SU-DHL-6 (cell line): ENCODE results near the gene SPATA31E1.

Source experiments
- H2AFZ ChIP-seq: fragments of 200-600 bp; sonication (generic); 2 replicates; pipeline ENCODE4 v1.6.1; 2014; ENCODE audit warnings: low read depth, mild to moderate bottlenecking, moderate library complexity, mixed read lengths, antibody characterized with exemption, low read length; ENCODE audit not compliant: severe bottlenecking
- H3F3A ChIP-seq: fragments of 200-600 bp; shearing (Covaris generic); 2 replicates; pipeline ENCODE4 v1.6.0; 2016; ENCODE audit warnings: antibody characterized with exemption, mild to moderate bottlenecking; ENCODE audit not compliant: insufficient read depth
- H3K27ac ChIP-seq: fragments of 200-600 bp; sonication (generic); 2 replicates; pipeline ENCODE4 v1.5.1; 2016; ENCODE audit warnings: low read depth, mild to moderate bottlenecking, low read length, moderate library complexity, mixed read lengths
- H3K27me3 ChIP-seq: fragments of 200-600 bp; sonication (generic), shearing (Covaris generic); 2 replicates; pipeline ENCODE4 v1.6.0; 2014; ENCODE audit warnings: mild to moderate bottlenecking, low read length
- H3K36me3 ChIP-seq: fragments of 200-600 bp; sonication (generic); 2 replicates; pipeline ENCODE4 v1.6.1; 2014; ENCODE audit warnings: mild to moderate bottlenecking, low read length, mixed read lengths
- H3K4me2 ChIP-seq: fragments of 300-600, 200-600 bp; shearing (Covaris generic), sonication (generic); 2 replicates; pipeline ENCODE4 v1.6.0; 2014; ENCODE audit warnings: low read length, low read depth, mild to moderate bottlenecking; ENCODE audit not compliant: poor library complexity, severe bottlenecking
- H3K4me3 ChIP-seq: fragments of 200-600 bp; sonication (generic); 2 replicates; pipeline ENCODE4 v1.5.1; 2014; ENCODE audit warnings: antibody characterized with exemption, low read length, mild to moderate bottlenecking, mixed read lengths; ENCODE audit not compliant: insufficient read depth, poor library complexity, severe bottlenecking
- H3K79me2 ChIP-seq: fragments of 200-600 bp; sonication (generic); 2 replicates; pipeline ENCODE4 v1.6.1; 2014; ENCODE audit warnings: mild to moderate bottlenecking, low read length, moderate library complexity; ENCODE audit not compliant: insufficient read depth
- H3K9ac ChIP-seq: fragments of 200-600 bp; sonication (generic); 2 replicates; pipeline ENCODE4 v1.7.0; 2014; ENCODE audit warnings: mild to moderate bottlenecking, low read length
- H3K9me2 ChIP-seq: fragments of 200-600 bp; sonication (generic); replicated peaks from 2 replicates; pipeline ENCODE4 v1.6.1; 2014; ENCODE audit warnings: low read length; ENCODE audit not compliant: insufficient read depth
- H3K9me3 ChIP-seq: fragments of 200-600 bp; sonication (generic); 2 replicates; pipeline ENCODE4 v1.6.1; 2014; ENCODE audit warnings: low read length, mixed read lengths; ENCODE audit not compliant: insufficient read depth
- H4K20me1 ChIP-seq: fragments of 200-600 bp; sonication (generic); 2 replicates; pipeline ENCODE4 v1.6.1; 2014; ENCODE audit warnings: low read depth, mild to moderate bottlenecking, antibody characterized with exemption, low read length, moderate library complexity, mixed read lengths
- CTCF ChIP-seq: fragments of 200-600 bp; sonication (generic); IDR thresholded peaks from one replicate; pipeline ENCODE4 v1.5.1; 2017; ENCODE audit warnings: antibody characterized with exemption, mild to moderate bottlenecking, low read length, moderate library complexity; ENCODE audit not compliant: insufficient read depth, poor library complexity, severe bottlenecking
- EZH2phosphoT487 ChIP-seq: fragments of 200-600 bp; sonication (generic), shearing (Covaris generic); conservative IDR thresholded peaks from 2 replicates; pipeline ENCODE4 v1.6.1; 2018; ENCODE audit warnings: mild to moderate bottlenecking, antibody characterized with exemption, low read length, moderate library complexity, mixed read lengths

SPATA31E1 gene

GRCh38 chr9:87882627-87883026 lies at the start of gene SPATA31E1:
SPATA31E1 (plus strand) TSS chr9:87882877; CDS start chr9:87882892, 15 bp downstream.
- Histone ChIP-seq H3K27ac (no peak within 1 kb of the TSS), H3F3A (no peaks in the 10 kb centered on the region), H3K9ac (no peak within 1 kb of the TSS), H3K4me3 (no peak within 1 kb of the TSS), H3K79me2 (no peaks in the 10 kb centered on the region), H3K36me3 (no peaks in the 10 kb centered on the region), H3K9me2 (no peaks in the 10 kb centered on the region), H3K9me3 (no peaks in the 10 kb centered on the region), H3K4me2 (no peak within 1 kb of the TSS), H2AFZ (no peak within 1 kb of the TSS), H3K27me3 (no peaks in the 10 kb centered on the region), H4K20me1 (no peaks in the 10 kb centered on the region)
- TF ChIP-seq EZH2phosphoT487: no peak
- no peak for TF ChIP-seq CTCF

GRCh38 chr9:87834357-87834756 lies 48.3 kb upstream of the SPATA31E1 start:
- Histone ChIP-seq H3K27me3 (no peaks in the 10 kb centered on the region), H3K4me3 (no peak overlapping the region), H4K20me1 (no peaks in the 10 kb centered on the region), H3K9me3 (no peaks in the 10 kb centered on the region), H2AFZ (no peak overlapping the region), H3F3A (no peaks in the 10 kb centered on the region), H3K36me3 (no peaks in the 10 kb centered on the region), H3K79me2 (no peaks in the 10 kb centered on the region), H3K27ac (no peak overlapping the region), H3K9ac (no peak overlapping the region), H3K9me2 (no peaks in the 10 kb centered on the region), H3K4me2 (no peak overlapping the region)
- TF ChIP-seq EZH2phosphoT487 (no peak), CTCF (no peak)

GRCh38 chr9:87836536-87836935 lies 46.1 kb upstream of the SPATA31E1 start:
- no peak overlapping the region for H3K4me3 ChIP-seq
- TF ChIP-seq CTCF (no peak), EZH2phosphoT487 (no peak)

More at GRCh38 chr9:87836536-87836935, 46.1 kb upstream of the SPATA31E1 start:
- H3F3A ChIP-seq: no peaks in the 10 kb centered on the region
- no peaks in the 10 kb centered on the region for H3K9me2 ChIP-seq
- no peaks in the 10 kb centered on the region for H3K36me3 ChIP-seq
- H3K9ac ChIP-seq: no peak overlapping the region
- H3K27me3 ChIP-seq: no peaks in the 10 kb centered on the region
- no peak overlapping the region for H3K27ac ChIP-seq
- no peaks in the 10 kb centered on the region for H4K20me1 ChIP-seq
- H3K4me2 ChIP-seq: no peak overlapping the region
- no peaks in the 10 kb centered on the region for H3K9me3 ChIP-seq
- H3K79me2 ChIP-seq: no peaks in the 10 kb centered on the region
- no peak overlapping the region for H2AFZ ChIP-seq
